Hypothalamus (tissue), 51 donors: ENCODE measurements around the gene COX5A.
"Not testable (repeated sequence)": the region's sequence is repeated elsewhere in the genome, so short reads cannot be mapped to it uniquely, and the experiment has no call there.

ENCODE experiments used
- DNase-seq, 51 donors: peaks; one replicate each; lab custom pipeline; 2025; lab: John Stamatoyannopoulos, UW

COX5A gene

GRCh38 chr15:74902295-74903075 lies 35.4 kb downstream of the COX5A start:
- DNase-seq, result no peak

DNA sequence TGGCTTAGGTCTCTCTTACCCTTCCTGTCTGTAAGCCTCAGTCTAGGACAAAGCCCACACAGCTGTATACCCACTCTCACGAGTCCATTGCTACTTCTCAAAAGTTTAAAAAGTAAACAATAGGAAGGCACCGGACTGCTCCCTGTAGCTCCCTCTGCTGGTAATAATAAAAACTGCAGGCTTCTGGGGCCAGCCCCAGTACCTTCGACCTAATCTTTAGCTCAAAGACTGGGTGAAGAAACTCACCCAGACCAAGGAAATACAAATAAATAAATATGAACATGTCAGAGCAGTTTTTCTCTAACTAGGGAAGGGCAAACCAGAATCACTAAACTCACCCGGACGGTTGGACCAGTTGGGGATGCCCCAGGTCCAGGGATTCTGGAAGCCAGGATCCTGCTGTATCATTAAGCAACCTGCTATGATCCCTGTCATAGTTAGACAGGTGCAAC lies 36.2 kb downstream of the COX5A start:
- peak in 30 of 51 donors; percentile 2 to 60 (median 16) for DNase-seq

- no peak for DNase-seq
Observed at GRCh38 chr15:74897300-74897701, 40.6 kb downstream of the COX5A start.

DNA sequence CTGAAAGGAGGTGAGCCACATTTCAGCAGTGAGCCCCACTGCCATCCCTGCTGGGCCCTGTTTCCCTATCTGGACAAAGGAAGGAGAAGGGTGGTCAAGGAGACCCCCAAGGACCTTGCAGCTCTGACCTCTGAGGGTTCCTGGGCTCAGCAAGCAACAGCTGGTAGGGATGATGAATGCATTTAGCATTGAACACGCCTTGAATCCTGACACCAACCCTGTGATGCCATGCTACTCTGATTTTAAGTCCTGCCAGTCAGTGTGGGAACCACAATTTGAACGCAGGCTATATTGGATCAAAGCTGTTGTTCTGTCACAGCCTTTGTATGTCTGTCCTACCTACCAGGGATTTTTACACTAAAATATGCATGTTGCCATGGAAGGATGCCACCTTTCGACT lies 41.6 kb downstream of the COX5A start:
- no peak for DNase-seq

DNA sequence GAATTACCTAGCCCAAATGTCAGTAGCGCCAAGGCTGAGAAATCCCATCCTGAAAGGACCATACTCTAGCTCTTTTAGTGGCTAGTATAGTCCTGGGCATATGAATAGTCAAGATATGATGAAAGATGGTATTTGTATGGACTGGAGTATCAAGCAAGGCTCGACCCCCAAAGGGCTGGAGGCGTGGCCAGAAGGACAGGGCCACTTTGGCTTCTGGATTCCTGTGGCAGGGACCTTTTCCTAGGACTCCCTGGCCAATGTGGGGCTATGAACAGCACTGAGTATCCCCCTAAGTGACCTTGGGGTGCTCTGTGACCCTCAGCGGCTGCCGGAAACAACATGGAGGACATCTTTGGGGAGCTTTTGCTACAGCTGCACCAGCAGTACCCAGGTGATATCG lies 42.0 kb downstream of the COX5A start:
- DNase-seq, result no peak

- not testable (repeated sequence) for DNase-seq
Observed at GRCh38 chr15:74894383-74894782, 43.5 kb downstream of the COX5A start.

GRCh38 chr15:74893627-74894026 lies 44.2 kb downstream of the COX5A start:
- no peak for DNase-seq

DNA sequence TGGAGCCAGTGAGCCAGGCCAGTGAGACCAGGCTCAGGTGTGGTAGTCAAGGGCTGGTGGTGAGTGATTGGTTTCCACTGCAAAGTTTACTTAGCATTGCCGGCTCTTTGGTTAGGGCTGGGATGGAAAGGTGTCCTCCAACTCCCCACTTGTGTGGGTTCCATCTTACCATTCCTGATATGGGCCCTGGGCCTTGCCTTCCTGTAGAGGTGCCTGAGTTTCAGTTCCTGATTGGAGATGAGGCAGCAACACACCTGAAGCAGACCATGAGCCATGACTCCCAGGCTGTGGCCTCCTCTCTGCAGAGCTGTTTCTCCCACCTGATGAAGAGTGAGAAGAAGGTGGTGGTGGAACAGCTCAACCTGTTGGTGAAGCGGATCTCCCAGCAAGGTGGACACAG lies 44.9 kb downstream of the COX5A start:
- DNase-seq, result no peak

GRCh38 chr15:74892313-74892712 lies 45.6 kb downstream of the COX5A start:
- no peak for DNase-seq

GRCh38 chr15:74891469-74891868 lies 46.4 kb downstream of the COX5A start:
- DNase-seq, result no peak

DNA sequence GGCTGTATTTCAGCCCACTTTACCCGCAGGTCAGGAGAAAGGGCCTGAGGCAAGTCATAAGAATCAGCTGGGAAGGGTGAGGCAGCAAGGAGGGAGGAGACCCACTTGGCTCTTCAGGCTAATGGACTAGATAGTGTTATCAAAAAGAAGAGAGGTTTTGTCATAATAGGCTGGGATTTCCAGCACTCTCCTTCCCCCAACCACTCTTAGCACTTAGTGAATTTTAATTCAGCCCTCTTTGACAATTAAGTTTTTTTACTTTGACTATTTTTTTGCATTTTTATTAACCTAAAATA lies 47.3 kb downstream of the COX5A start:
- DNase-seq, result no peak

GRCh38 chr15:74889883-74890664 lies 47.8 kb downstream of the COX5A start, which contains the start of gene MPI:
TSS of gene MPI (plus strand) at chr15:74890042. CDS start at chr15:74890074, 32 bp downstream.
- peak; percentile 50 to 91 (median 79) for DNase-seq

DNA sequence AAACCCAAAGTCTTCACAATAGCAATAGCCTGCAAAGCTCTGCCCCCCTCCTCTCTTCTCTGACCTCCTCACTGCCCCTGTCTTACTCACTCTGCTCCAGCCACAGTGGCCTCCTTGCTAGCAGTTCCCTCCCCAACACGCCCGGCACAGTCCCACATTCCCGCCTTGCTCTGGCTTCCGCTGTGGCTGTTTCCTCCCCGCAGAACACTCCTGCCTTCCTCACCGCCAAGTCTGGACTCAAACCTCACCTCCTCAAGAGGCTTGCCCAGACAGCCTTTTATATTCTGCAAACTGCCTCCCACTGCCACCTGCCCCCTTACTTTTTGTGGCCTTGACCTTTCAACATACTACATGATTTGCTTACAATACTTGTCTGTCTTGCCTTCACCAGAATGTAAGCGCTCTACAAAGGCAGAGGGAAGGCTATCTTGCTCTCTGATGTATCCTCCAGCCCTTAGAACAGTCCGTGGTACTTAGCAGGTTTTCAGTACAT lies 48.4 kb downstream of the COX5A start:
- peak in 35 of 51 donors; percentile 5 to 86 (median 34) for DNase-seq

GRCh38 chr15:74888716-74889115 lies 49.2 kb downstream of the COX5A start:
- DNase-seq, result no peak

GRCh38 chr15:74887537-74888193 lies 50.2 kb downstream of the COX5A start:
- not testable (repeated sequence) for DNase-seq

DNA sequence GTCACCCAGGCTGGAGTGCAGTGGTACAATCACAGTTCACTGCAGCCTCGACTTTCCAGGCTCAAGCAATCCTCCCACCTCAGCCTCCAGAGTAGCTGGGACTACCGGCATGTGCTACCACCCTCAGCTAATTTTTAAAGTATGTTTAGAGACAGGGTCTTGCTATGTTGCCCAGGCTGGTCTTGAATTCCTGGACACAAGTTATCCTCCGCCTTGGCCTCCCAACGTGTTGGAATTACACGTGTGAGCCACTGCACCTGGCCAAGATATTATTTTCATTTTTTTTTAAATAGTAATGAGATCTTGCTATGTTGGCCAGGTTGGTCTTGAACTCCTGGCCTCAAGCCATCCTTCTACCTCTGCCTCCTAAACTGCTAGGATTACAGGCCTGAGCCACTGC lies 52.4 kb downstream of the COX5A start:
- no peak for DNase-seq

- no peak for DNase-seq
Observed at GRCh38 chr15:74884428-74885223, 53.2 kb downstream of the COX5A start.

- no peak for DNase-seq
Observed at GRCh38 chr15:74882528-74882927, 55.3 kb downstream of the COX5A start.

- no peak for DNase-seq
Observed at GRCh38 chr15:74878273-74878672, 59.6 kb downstream of the COX5A start.

- peak in 6 of 51 donors; percentile 13 to 62 (median 36) for DNase-seq
Observed at GRCh38 chr15:74873756-74874424, 64.0 kb downstream of the COX5A start.
